ENCODE results near the gene PRKAG3. TPM values are rescaled to one million over a fixed set of nuclear protein-coding genes. Genes with fewer than 3 reads are reported as not detected.
A peak's percentile ranks its signal among the peaks of the same experiment; 100 is the strongest.

Gene PRKAG3
- total and polyA plus RNA-seq, 9 of the 15 experiments (the other 6 are each of a cell fraction or from before 2014, with no cell fraction given) = not detected

GRCh38 chr2:218827701-218828476 is 3.7 kb downstream of the PRKAG3 start:
- no peak overlapping the region for H3K4me2 ChIP-seq (ENCODE audit: insufficient read depth, low read length)
- ChIA-PET CTCF (ENCODE audit: low intra/inter-chr PET ratio) (no interaction called here), POLR2A (no interaction called here)
- no peak for TF ChIP-seq RFX7 (CRISPR knock-in tag; IDR thresholded peaks at IDR 0.05)
- TF ChIP-seq NFIC (IDR thresholded peaks at IDR 0.05) = peak; percentile 25; the same call in 1 of the 2 replicates
- no peaks in the 10 kb centered on the region for H3K9me1 ChIP-seq (ENCODE audit: control insufficient read depth, insufficient read depth, low read length)
- no peak overlapping the region for H2AFZ ChIP-seq (ENCODE audit: low read depth, low read length)
- no peak overlapping the region for H3K27ac ChIP-seq (ENCODE audit: extremely low read depth, low read depth, low read length)
- no TSS peak for BruUV-seq (replicated peaks)
- FAIRE-seq (no peak), ATAC-seq (no peak), DNase-seq (ENCODE audit: extremely low read depth in 1 of 4, low spot score in 3 of 4) (no peak)
- in situ Hi-C loops (cut with MboI) (no loop called here), intact Hi-C loops (cut with micrococcal nuclease) (no loop called here)
- 2% methylated on average over 12 of the region's 14 CpGs for WGBS (ENCODE audit: insufficient coverage, low coverage, missing lambda C conversion rate)
- no peaks in the 10 kb centered on the region for H3K36me3 ChIP-seq (ENCODE audit: control insufficient read depth, insufficient read depth, low read length)
- no peaks in the 10 kb centered on the region for H4K20me1 ChIP-seq (replicated peaks; ENCODE audit: control insufficient read depth, insufficient read depth, low read length)
- H3K4me1 ChIP-seq (replicated peaks in 1 of 2; ENCODE audit: control insufficient read depth in 2 of 2, insufficient read depth in 2 of 2, low read length in 2 of 2) = peaks cover 0 to 10% of the 10 kb centered on the region in 2 experiments; a peak in 1 of 5 replicates
- H3K4me3 ChIP-seq = no peak overlapping the region
- no peak overlapping the region for H3K9ac ChIP-seq (ENCODE audit: insufficient read depth in 1 of 2, low read depth in 2 of 2, low read length in 2 of 2)
- peaks cover 4 to 73% of the 10 kb centered on the region in 2 experiments; a peak in 3 of 5 replicates for H3K27me3 ChIP-seq (ENCODE audit: control insufficient read depth in 2 of 2, insufficient read depth in 2 of 2, low read length in 2 of 2)
- H3K9me3 ChIP-seq (replicated peaks; ENCODE audit: control insufficient read depth, insufficient read depth, low read depth, low read length) = no peaks in the 10 kb centered on the region
- H3K79me2 ChIP-seq (ENCODE audit: control insufficient read depth, insufficient read depth, low read length) = no peaks in the 10 kb centered on the region

DNA sequence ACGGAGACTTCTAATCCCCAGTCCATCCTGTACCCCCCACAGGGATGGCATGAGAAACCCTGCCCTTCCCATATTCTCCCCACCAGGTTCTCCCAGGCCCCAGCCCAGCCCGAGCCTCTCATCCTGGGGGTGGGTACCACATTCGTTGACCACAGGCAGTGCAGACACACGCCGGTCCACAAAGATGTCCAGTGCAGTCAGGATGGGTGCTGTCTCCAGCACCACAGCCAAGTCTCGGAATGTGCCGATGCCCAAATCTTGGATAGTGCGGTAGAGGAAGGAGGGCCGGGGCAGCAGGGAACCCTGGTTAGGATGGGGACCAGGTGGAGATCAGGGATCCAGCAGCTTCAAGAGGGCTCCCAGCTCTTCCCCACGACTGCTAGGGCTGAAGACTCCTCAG is 4.8 kb downstream of the PRKAG3 start:
- no peak for FAIRE-seq
- H2AFZ ChIP-seq (ENCODE audit: low read depth, low read length) = no peak overlapping the region

More for the DNA sequence above, 4.8 kb downstream of the PRKAG3 start:
- ChIA-PET CTCF (ENCODE audit: low intra/inter-chr PET ratio) (interaction anchor here (0.6 kb wide), 1 partner anchor 121 kb away, joined by 6 read pairs; no protein-coding TSS in a partner anchor), POLR2A (interaction anchor here (0.6 kb wide), 1 partner anchor 1371 kb away, joined by 3 read pairs; no protein-coding TSS in a partner anchor)
- DNase-seq (ENCODE audit: extremely low read depth in 1 of 4, low spot score in 3 of 4) = no peak
- Histone ChIP-seq H3K9me1 (ENCODE audit: control insufficient read depth, insufficient read depth, low read length) (no peaks in the 10 kb centered on the region), H3K36me3 (ENCODE audit: control insufficient read depth, insufficient read depth, low read length) (no peaks in the 10 kb centered on the region), H3K79me2 (ENCODE audit: control insufficient read depth, insufficient read depth, low read length) (no peaks in the 10 kb centered on the region), H3K27me3 (ENCODE audit: control insufficient read depth in 2 of 2, insufficient read depth in 2 of 2, low read length in 2 of 2) (peaks cover 5 to 70% of the 10 kb centered on the region in 2 experiments; a peak in 4 of 5 replicates), H3K4me2 (ENCODE audit: insufficient read depth, low read length) (no peak overlapping the region), H3K27ac (ENCODE audit: extremely low read depth, low read depth, low read length) (no peak overlapping the region), H3K9ac (ENCODE audit: insufficient read depth in 1 of 2, low read depth in 2 of 2, low read length in 2 of 2) (no peak overlapping the region), H3K4me3 (no peak overlapping the region), H3K9me3 (replicated peaks; ENCODE audit: control insufficient read depth, insufficient read depth, low read depth, low read length) (no peaks in the 10 kb centered on the region), H3K4me1 (replicated peaks in 1 of 2; ENCODE audit: control insufficient read depth in 2 of 2, insufficient read depth in 2 of 2, low read length in 2 of 2) (peaks cover 0 to 10% of the 10 kb centered on the region in 2 experiments; a peak in 1 of 5 replicates), H4K20me1 (replicated peaks; ENCODE audit: control insufficient read depth, insufficient read depth, low read length) (no peaks in the 10 kb centered on the region; the same call in 1 of the 2 replicates)
- no TSS peak for BruUV-seq (replicated peaks)
- in situ Hi-C loops (cut with MboI) = no loop called here
- intact Hi-C loops (cut with micrococcal nuclease) = no loop called here
- TF ChIP-seq GATA2 (CRISPR knock-in tag; IDR thresholded peaks at IDR 0.05) = no peak
- TF ChIP-seq, protein P1, sequence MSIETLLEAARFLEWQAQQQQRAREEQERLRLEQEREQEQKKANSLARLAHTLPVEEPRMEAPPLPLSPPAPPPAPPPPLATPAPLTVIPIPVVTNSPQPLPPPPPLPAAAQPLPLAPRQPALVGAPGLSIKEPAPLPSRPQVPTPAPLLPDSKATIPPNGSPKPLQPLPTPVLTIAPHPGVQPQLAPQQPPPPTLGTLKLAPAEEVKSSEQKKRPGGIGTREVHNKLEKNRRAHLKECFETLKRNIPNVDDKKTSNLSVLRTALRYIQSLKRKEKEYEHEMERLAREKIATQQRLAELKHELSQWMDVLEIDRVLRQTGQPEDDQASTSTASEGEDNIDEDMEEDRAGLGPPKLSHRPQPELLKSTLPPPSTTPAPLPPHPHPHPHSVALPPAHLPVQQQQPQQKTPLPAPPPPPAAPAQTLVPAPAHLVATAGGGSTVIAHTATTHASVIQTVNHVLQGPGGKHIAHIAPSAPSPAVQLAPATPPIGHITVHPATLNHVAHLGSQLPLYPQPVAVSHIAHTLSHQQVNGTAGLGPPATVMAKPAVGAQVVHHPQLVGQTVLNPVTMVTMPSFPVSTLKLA (conservative IDR thresholded peaks at IDR 0.05) = no peak
- no peak for TF ChIP-seq ZNF717 (CRISPR knock-in tag; IDR thresholded peaks at IDR 0.05)
- TF ChIP-seq, protein P2, sequence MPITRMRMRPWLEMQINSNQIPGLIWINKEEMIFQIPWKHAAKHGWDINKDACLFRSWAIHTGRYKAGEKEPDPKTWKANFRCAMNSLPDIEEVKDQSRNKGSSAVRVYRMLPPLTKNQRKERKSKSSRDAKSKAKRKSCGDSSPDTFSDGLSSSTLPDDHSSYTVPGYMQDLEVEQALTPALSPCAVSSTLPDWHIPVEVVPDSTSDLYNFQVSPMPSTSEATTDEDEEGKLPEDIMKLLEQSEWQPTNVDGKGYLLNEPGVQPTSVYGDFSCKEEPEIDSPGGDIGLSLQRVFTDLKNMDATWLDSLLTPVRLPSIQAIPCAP (CRISPR knock-in tag; IDR thresholded peaks at IDR 0.05; ENCODE audit: borderline replicate concordance) = no peak
- TF ChIP-seq RBM22 (IDR thresholded peaks at IDR 0.05; ENCODE audit: low read depth, low read length, poor library complexity, severe bottlenecking) = no peak
- no peak for TF ChIP-seq PYGO2 (tag; IDR thresholded peaks at IDR 0.05)
- no peak for TF ChIP-seq U2AF1 (optimal IDR thresholded peaks at IDR 0.05; ENCODE audit: low read depth, low read length)
- TF ChIP-seq E2F5 (CRISPR knock-in tag; IDR thresholded peaks at IDR 0.05) = no peak
- TF ChIP-seq CBFB (CRISPR knock-in tag; IDR thresholded peaks at IDR 0.05) = no peak
- 10% methylated on average over 2 of the region's 10 CpGs for WGBS (ENCODE audit: insufficient coverage, low coverage, missing lambda C conversion rate)
- ATAC-seq = no peak

Measured in K562 (cell line).